Measurements from ENCODE around the gene C22orf39. TPM values are rescaled to one million over a fixed set of nuclear protein-coding genes. Genes with fewer than 3 reads are reported as not detected.

C22orf39 gene
- total RNA-seq, 1 donor, result 14.4 TPM

DNA sequence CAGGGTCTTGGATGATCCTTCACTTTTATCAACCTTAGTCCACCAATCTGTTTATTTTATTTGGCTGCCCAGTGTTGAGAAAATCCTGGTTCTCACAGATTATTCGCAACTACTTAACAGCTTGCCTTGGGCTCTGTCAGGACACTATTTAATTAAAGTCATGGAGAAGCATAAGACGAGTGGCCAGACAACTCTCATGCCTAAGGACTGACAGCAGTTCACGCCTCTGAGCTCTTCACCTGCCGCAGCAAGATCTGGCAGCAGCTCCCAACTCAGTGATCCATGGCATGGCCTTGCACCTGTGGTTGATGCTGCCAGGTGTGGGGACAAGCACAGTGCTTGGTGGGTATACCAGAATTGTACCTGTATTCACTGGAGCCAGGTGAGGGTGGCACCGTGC is 53.8 kb downstream of the C22orf39 start:
- Histone ChIP-seq H3K27me3 (ENCODE audit: insufficient read depth, low read length) (no peaks in the 10 kb centered on the region), H3K9me3 (ENCODE audit: low read depth, low read length) (no peaks in the 10 kb centered on the region), H3K4me1 (ENCODE audit: insufficient read depth, low read length) (no peaks in the 10 kb centered on the region), H3K4me3 (ENCODE audit: low read length) (no peak overlapping the region)

Other genes starting within 250 kb of the C22orf39 start
- 1.7 TPM for gene CLTCL1, start 156.0 kb downstream of the C22orf39 start, total RNA-seq
- 11.0 TPM for gene HIRA, start 16.0 kb downstream of the C22orf39 start, total RNA-seq
- gene MRPL40, start 15.2 kb downstream of the C22orf39 start, total RNA-seq, result 10.0 TPM
- 64.6 TPM for gene UFD1, start 31.5 kb upstream of the C22orf39 start, total RNA-seq
- gene CDC45, start 32.2 kb upstream of the C22orf39 start, total RNA-seq, result 0.42 TPM
- gene CLDN5, start 76.7 kb upstream of the C22orf39 start, total RNA-seq, result 9.3 TPM

Measured in mononuclear cell (primary cell).